Stimulated activated CD4-positive, alpha-beta T cell treated with anti-CD3 and anti-CD28 coated beads, TNF-alpha, amount 100 ng/mL, for 1 hour (primary cell): ENCODE measurements around the gene MAMLD1.
"Not testable (repeated sequence)": the region's sequence is repeated elsewhere in the genome, so short reads cannot be mapped to it uniquely, and the experiment has no call there.

ENCODE experiments used
- DNase-seq, 3 donors: peaks; one replicate each; pipeline ENCODE4 v3.0.0-alpha.2; 2020; ENCODE audit warnings: low read depth in 3 of 3, low spot score in 1 of 3

Gene MAMLD1

GRCh38 chrX:150362599-150363481 is at the start of gene MAMLD1:
Gene MAMLD1 (plus strand): TSS chrX:150363317. CDS start chrX:150445517, 82,200 bp downstream.
- DNase-seq, result peak in 1 of 3 donors; percentile 42

GRCh38 chrX:150313514-150313913 is 49.6 kb upstream of the MAMLD1 start:
- DNase-seq, result no peak

GRCh38 chrX:150314186-150314585 is 48.9 kb upstream of the MAMLD1 start:
- no peak for DNase-seq

GRCh38 chrX:150316564-150316963 is 46.6 kb upstream of the MAMLD1 start:
- DNase-seq, result no peak

GRCh38 chrX:150323020-150323419 is 40.1 kb upstream of the MAMLD1 start:
- DNase-seq, result no peak

GRCh38 chrX:150324035-150324728 is 38.9 kb upstream of the MAMLD1 start:
- no peak for DNase-seq

GRCh38 chrX:150324919-150325318 is 38.2 kb upstream of the MAMLD1 start:
- DNase-seq, result no peak

- no peak for DNase-seq
Observed at GRCh38 chrX:150326541-150327247, 36.4 kb upstream of the MAMLD1 start.

GRCh38 chrX:150329282-150329681 is 33.8 kb upstream of the MAMLD1 start:
- DNase-seq, result no peak

GRCh38 chrX:150329868-150330267 is 33.2 kb upstream of the MAMLD1 start:
- no peak for DNase-seq

- no peak for DNase-seq
Observed at GRCh38 chrX:150332023-150332422, 31.1 kb upstream of the MAMLD1 start.

GRCh38 chrX:150334100-150334499 is 29.0 kb upstream of the MAMLD1 start:
- DNase-seq, result no peak

GRCh38 chrX:150334981-150335380 is 28.1 kb upstream of the MAMLD1 start:
- DNase-seq, result no peak

- no peak for DNase-seq
Observed at GRCh38 chrX:150337026-150337425, 26.1 kb upstream of the MAMLD1 start.

- no peak for DNase-seq
Observed at GRCh38 chrX:150337536-150337935, 25.6 kb upstream of the MAMLD1 start.

GRCh38 chrX:150338615-150339014 is 24.5 kb upstream of the MAMLD1 start:
- no peak for DNase-seq

- DNase-seq, result no peak
Observed at GRCh38 chrX:150339736-150340135, 23.4 kb upstream of the MAMLD1 start.

GRCh38 chrX:150340326-150340725 is 22.8 kb upstream of the MAMLD1 start:
- not testable (repeated sequence) for DNase-seq

- no peak for DNase-seq
Observed at GRCh38 chrX:150347471-150347870, 15.6 kb upstream of the MAMLD1 start.

GRCh38 chrX:150348365-150348764 is 14.8 kb upstream of the MAMLD1 start:
- DNase-seq, result no peak

- DNase-seq, result no peak
Observed at GRCh38 chrX:150352114-150352513, 11.0 kb upstream of the MAMLD1 start.

- DNase-seq, result no peak
Observed at GRCh38 chrX:150352581-150352980, 10.5 kb upstream of the MAMLD1 start.
